GM19455 (cell line): ENCODE results near the gene POU2F3.

Experiments used
- ATAC-seq: cut with Tn5 transposase; IDR thresholded peaks from one replicate; pipeline ENCODE4 v1.9.1; 2021; ENCODE audit not compliant: unreplicated experiment

POU2F3 gene

GRCh38 chr11:120239713-120240640, at the start of gene POU2F3:
Gene POU2F3, plus strand, starts transcription at chr11:120240140. Its CDS starts 204 bp downstream, at chr11:120240344.
- ATAC-seq, result no peak

- ATAC-seq, result no peak
Observed at GRCh38 chr11:120191058-120191457, 48.9 kb upstream of the POU2F3 start.

DNA sequence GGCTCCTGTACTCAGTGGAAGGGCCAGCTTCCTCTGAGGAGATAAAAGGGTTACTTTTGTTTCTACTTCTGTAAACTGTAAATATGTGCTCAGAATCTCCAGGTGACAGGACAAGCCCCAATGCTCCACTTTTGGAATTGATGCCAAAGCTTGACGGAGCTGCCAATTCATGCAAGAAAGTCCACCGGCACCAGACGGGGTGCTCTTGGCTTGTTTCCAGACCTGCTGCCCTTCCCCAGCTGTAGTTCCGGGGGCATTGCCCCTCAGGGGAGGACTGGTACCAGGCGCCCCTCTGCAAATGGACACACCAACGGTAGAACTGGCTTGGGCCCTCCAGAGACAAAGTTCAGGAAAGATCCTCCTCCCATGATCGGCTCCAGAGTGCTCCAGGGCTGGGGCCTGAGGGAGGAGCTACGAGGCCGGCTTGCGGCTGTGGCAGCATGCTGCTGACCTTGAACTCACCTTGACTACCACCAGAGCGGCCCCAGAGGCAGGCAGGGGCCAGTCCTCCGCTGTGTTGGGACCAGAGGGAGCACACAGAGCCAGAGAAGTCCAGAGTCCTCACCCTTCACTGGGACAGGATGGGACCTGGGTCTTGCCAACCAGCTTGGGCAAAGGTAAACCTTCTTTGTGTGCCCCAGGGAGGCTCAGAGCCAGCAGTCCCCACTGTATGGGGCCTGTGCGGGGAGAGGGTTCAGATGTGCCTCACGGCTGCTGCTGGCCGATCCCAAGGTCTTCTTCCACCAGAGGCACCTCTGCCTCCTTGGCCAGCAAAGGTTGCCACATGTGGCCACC, 46.9 kb upstream of the POU2F3 start:
- no peak for ATAC-seq

GRCh38 chr11:120194166-120194565, 45.8 kb upstream of the POU2F3 start:
- no peak for ATAC-seq

DNA sequence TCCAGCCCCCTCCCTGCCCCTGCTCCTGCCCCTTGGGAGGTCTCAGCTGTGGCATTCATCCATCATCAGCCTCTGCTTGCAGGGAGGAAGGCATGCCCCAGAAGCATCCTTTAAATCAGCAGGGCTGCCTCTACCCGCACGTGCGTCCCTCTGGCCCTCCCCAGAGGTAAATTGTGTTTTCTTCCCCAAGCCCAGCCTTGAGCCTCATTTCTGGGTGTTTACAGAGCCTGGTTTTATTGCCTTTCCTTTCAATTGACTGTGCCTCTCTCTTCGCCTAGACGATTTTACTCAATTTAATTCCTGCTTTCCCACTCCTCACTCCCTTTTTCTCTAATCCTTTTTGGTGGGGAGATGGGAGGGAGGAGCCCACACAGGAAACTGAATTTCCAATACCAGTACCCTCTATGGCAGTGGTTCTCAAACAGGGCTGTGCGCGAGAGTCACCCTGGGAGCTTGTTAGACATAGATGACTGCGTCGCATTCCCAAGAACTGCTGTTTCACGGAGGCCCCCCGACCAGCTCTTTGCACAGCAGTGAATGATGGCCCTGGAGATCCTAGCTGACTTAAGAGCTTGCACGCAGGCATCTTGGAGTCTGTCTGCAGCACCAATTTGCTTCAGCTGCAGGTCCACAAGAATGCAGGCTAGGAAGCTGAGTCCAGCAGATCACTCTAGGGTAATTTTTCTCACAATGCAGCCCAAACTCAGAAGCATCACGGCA, 44.2 kb upstream of the POU2F3 start:
- no peak for ATAC-seq

DNA sequence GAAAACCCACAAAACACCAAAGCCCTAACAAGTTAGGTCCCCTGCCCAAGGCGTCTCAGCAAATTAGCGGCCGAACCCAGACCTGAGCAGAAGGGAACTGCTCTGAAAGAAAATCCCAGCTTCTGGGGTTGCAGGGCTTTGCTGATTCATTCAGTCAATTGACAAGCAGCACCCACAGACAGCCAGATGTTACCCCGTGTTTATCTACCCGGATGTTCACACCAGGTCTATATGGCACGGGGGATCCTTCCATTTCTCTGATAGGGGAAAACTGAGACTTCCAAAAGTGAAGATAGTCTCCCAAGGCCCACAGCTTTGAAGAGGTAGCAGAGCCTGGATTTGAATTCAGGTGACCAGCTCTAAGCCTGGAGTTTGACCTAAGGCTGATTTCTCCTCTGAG, 43.1 kb upstream of the POU2F3 start:
- no peak for ATAC-seq

- ATAC-seq, result no peak
Observed at GRCh38 chr11:120197251-120197891, 42.6 kb upstream of the POU2F3 start.

DNA sequence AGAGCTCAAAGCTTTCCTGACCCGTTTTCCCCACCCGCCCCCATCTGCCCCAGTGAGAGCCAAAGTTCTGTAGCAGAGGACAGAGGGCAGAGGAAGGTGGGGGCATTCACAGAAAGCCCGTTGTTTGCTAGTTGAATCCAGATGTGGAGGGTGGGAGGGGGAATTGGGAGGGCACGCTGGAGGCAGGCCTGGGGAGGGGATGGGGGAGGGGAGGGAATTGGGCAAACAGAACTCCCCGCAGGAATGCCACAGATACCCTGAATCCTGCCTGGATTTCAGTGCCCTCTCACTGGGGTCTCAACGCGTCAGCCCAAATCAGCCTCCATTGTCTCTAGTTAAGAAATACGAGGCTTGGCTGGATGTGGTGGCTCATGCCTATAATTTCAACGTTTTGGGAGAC, 42.0 kb upstream of the POU2F3 start:
- ATAC-seq, result no peak

DNA sequence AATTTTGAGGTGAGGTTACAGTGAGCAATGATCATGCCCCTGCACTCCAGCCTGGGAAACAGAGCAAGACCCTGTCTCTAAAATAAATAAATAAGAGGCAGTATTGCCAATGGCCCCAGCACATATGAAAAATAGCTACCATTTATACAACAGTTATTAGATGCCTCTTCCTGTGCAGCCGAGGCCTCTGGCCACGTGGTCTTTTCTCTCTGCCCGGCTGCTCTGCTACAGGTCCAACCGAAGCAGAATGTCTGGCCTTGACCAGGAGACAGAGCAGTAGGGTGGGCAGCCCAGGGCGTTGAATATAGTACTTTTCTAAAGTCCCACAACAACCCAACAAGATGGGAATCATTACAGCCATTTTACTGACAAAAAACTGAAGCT, 41.5 kb upstream of the POU2F3 start:
- no peak for ATAC-seq

GRCh38 chr11:120198787-120199469, 41.0 kb upstream of the POU2F3 start:
- no peak for ATAC-seq

DNA sequence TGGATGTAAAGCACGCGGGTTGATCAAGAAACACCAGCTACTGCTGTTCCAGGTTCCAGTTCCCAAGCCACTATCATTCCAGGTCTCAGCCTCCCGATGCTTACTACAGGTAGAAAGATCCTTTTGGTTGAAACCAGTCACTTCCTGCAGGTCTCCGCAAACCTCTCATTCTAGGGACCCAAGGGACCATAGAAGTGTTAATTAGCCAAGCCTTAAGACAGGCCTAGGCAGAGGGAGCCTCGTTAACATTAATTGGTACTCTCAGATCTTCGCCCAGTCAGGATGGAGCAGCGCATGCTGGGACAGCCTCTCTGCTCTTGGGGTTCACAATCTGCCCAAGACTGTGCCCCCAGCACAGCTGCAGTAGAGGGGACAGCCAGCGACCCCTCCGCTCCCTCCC, 40.3 kb upstream of the POU2F3 start:
- no peak for ATAC-seq

DNA sequence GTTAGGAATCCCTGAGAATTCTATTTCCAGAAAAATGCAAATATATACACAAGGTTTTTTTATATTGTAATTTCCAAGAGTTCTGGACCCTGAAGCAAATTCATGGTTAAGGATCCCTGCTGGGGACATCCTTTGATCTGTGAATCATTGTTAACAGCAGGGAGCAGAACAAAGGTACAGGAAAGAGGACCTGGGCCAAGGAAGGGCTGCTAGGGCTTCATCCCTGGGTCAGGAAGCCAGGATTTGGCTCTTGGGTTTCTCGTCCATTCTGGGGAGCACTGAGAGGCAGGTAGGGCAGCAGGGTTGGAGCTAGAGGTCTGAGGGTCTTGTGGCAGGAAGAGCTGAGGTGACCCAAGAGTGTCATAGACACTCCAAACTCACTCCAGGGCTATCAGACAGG, 39.3 kb upstream of the POU2F3 start:
- ATAC-seq, result no peak

- no peak for ATAC-seq
Observed at GRCh38 chr11:120201653-120202052, 38.3 kb upstream of the POU2F3 start.

DNA sequence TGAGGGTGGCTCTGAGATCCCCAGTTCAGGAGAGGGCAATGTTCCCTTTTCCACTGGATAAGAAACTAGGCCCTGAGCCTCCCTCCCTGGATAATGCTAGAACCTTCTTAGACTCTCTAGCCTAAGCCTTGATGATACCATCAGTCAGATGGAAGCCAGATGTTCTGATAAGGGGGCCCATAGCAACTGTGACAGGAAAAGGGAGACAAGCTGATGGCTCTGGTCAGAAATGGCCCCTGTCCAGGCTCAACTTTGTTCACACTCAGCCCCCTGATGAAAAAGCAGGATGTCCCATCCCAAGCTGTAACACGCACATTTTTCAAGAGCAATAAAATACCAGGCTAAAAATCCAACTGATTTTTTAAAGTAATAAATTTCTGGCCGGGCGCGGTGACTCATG, 36.3 kb upstream of the POU2F3 start:
- no peak for ATAC-seq

GRCh38 chr11:120205596-120206161, 34.3 kb upstream of the POU2F3 start:
- no peak for ATAC-seq

DNA sequence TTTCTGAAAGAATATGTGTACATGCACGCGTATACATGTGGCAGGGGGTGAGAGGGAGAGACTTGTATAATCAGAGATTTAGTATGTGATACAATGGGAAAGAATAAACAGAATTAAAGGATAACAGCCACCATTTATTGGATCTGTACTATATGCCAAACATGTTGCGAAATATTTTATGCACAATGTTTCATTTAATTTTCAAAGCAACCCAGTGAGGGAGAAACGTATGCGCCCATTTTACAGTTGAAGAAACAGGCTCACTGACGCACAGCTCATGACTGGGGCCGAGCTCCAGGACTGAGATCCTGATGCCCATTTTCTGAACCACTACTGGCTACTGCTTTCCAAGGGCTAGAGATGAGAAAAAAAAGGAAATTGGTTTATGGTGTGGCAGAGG, 32.4 kb upstream of the POU2F3 start:
- ATAC-seq, result no peak

DNA sequence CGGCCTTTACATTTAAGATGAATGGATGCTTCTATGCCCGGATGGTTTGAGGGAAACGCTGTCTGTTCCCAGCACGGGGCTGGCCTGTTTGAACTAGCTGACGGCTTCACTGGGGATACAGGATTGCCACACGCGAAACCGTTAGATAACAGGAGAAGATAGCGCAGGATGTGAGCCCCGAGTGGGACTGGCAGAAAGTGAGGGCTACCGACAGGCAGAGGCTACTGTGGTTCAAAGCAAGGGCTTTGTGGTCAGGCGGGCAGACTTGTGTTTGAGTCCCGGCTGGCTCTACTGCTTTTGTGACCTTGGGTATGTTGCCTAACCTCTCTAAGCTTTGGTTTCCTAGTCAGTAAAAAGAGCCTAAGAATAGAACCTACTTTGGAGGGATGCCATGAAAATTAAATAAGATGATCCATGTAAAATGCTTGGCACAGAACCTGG, 31.9 kb upstream of the POU2F3 start:
- no peak for ATAC-seq

- no peak for ATAC-seq
Observed at GRCh38 chr11:120208777-120209176, 31.2 kb upstream of the POU2F3 start.

GRCh38 chr11:120209746-120210625, 30.0 kb upstream of the POU2F3 start:
- ATAC-seq, result no peak
